ENCODE data around the gene FMNL1.
"Not testable (repeated sequence)": the region's sequence is repeated elsewhere in the genome, so short reads cannot be mapped to it uniquely, and the experiment has no call there.

FMNL1 gene

DNA sequence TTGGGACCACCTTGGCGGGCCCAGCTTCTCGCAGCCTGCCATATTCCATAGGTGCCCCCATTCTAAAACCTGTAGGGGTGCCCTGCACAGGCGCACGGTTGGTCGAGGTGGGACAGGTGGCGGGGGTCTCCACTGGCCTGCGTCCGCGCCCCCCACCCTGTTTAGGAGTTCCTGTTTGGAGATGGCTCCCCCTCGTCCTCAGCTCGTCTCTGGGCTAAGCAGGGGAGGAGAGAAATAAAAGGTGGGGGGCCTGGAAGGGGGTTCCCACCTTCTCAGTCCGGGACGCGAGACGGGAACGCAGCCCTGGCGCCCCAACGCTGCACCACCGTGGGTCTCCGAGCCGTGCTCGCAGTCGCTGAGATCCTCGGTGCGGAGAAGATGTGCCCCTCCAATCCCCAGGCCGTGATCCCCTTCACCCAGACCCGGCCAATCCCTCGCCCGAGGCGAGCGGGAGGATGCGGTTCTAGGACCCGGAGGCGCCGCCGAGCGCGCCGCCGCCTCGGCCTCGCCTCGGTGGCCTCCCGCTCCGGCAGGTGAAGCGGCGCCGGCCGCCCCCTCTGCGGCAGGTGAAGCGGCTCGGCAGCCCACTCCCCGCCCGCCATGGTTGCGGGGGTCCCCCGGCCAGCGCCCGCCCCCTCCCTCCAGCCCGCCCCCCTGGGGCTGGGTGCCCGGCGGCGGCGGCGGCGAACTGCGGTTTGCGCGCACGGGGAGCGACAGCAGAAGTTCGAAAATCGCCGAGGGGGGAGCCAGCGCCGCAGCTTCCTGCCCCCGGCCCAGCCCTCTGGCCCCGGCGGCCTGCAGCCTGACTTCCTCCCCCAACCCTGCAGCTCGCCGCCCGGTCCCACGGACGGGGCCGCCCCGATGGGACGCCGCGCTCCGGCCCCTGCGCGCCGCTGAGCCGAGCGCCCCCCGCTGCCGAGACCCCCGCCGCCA, at the start of gene FMNL1:
FMNL1 (plus strand) TSS at position 805 of the 933 bp plus-strand sequence. CDS start 240 bp downstream, outside the sequence.
- DNase-seq: peak; percentile 69

GRCh38 chr17:45172232-45172540, 49.5 kb upstream of the FMNL1 start:
- DNase-seq: no peak

DNA sequence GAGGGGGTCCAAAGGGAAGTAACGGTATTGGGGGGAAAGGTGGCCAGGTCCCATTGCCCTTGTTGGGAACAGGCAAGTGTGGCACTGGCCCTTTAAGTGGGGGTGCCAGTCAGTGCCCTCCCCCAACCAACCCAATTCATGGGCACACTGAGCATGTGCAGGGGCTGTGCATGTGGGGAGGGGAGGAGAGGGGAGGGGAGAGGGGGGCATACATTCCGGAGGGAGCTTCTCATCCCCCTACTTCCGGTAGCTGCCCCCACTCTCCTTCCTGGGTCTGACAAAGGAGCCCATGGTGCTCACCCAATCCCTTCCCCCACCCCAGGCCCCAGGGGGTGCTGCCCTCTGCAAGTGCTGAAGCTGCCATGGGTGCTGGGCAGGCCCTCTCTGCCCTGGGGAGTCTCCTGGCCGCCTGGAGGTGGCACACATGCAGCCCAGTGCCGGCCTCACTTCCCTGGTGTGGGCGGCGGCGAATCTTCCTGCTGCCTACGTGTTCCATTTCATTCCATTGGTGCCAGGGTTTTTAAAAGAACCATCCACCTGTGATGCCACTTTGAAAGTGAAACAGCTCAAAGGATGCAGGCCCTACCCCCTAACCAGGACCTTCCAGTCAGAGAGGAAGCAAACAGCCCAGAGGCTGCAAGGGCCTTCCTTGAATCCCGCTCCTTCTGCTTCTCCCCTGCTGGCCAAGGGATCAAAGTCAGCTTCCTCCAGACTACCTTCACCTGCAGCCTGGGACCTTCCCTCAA, 49.0 kb upstream of the FMNL1 start:
- DNase-seq: peak; percentile 53

GRCh38 chr17:45175759-45176115, 45.9 kb upstream of the FMNL1 start:
- no peak for DNase-seq

- no peak for DNase-seq
These were observed 44.1 kb upstream of the FMNL1 start for GRCh38 chr17:45177563-45177962.

DNA sequence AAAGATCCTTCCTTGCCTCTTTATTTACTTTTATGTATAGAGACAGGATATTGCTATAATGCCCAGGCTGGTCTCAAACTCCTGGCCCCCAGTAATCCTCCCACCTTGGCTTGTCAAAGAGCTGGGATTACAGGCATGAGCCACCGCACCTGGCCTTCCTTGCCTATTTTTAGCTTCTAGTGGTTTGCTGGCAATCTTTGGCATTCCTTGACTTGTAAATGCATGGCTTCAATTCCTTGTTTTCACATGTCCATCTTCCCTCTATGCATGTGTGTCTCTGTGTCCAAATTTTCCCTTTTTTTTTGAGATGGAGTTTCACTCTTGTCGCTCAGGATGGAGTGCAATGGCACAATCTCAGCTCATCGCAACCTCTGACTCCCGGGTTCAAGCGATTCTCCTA, 37.5 kb upstream of the FMNL1 start:
- DNase-seq: no peak

DNA sequence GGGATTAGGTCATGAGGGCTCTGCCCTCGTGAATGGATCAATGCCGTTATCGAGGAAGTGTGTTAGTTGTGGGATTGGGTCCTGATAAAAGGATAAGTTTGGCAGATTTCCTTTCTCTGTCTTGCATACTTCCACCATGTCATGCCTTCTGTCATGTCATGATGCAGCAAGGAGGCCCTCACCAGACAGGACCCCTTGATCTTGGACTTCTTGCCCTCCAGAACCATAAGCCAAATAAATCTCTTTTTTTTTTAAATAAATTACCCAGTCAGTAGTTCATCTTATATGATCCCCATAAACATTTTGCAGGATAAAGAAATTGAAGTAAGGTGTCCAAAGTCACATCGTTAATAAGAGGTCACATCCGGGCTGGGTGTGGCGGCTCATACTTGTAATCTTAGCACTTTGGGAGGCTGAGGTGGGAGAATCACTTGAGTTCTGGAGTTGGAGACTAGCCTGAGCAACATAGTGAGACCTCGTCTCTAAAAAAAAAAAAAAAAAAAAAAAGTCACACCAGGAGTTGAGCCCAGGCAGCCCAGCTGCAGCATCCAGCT, 34.8 kb upstream of the FMNL1 start:
- DNase-seq: no peak

DNA sequence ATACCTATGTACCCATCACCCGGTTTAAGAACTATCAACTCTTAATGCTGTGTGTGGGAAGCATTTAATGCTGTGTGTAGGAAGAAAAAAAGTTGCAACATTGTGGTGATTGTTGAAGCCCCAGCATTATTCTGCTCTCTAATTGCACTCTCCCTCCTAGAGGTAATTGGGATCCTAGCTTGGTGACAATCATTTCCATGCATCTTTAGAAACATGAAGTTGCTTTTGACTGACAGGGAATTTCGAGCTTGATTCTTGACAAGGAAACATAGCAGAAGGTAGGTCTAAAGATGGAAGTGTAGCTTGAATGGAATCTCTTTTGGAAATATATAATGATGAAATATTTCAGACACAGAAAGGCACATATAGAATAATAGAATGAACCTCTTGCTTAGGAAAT, 32.7 kb upstream of the FMNL1 start:
- no peak for DNase-seq

- no peak for DNase-seq
These were observed 31.0 kb upstream of the FMNL1 start for GRCh38 chr17:45190503-45191255.

GRCh38 chr17:45195424-45195823, 26.3 kb upstream of the FMNL1 start:
- DNase-seq: no peak

- no peak for DNase-seq
These were observed 24.6 kb upstream of the FMNL1 start for GRCh38 chr17:45197108-45197507.

DNA sequence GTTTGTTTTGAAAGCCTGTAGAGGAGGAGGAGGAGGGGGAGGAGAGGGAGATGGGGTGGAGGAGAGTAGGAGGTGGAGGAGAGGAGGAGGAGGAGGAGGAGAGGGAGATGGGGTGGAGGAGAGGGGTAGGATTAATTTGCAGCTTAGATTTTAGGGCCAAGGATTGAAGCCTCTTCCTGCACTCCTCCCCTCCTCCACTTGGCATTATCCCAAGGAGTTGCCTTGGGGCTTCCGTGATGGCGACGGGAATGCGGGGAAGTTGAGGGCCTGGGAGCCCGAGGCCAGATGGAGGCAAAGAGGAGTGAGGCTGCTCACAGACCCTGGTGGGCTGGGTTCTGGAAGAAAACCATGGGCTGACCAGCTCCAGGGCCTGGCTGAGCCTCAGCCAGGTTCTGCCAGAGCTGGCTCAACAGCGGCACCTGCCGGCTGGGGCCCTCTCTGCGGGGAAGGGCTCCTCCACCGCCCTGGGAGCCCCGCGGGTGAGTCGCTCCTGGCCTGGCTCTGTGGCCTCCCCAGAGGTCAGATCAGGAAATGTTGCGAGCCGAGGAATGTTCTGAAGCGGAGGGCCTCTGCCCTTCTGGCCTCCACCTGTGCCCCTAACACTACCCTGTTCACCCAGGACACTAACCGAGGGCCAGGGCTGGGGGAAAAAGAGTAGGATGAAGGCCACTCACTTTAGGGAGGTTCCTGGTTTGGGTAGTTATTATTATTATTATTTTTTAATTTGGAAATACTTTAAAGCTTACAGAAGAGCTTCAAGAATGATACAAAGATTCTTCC, 23.9 kb upstream of the FMNL1 start:
- peak; percentile 91 for DNase-seq

- DNase-seq: no peak
These were observed 21.0 kb upstream of the FMNL1 start for GRCh38 chr17:45200701-45201100.

- no peak for DNase-seq
These were observed 20.2 kb upstream of the FMNL1 start for GRCh38 chr17:45201457-45201856.

DNA sequence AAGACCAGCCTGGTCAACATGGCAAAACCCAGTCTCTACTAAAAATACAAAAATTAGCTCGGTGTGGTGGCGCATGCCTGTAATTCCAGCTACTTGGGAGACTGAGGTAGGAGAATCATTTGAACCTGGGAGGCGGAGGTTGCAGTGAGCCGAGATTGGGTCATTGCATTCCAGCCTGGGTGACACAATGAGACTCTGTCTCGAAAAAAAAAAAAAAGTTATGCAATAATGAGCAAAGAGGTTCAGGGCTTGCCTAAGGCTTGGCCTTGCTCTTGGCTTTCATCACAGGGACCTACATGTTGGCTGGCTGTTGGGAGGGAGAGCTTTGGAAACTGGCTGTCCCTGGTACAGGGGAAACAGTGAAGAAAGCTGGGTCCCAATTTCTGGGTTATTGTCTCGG, 19.8 kb upstream of the FMNL1 start:
- DNase-seq: not testable (repeated sequence)

DNA sequence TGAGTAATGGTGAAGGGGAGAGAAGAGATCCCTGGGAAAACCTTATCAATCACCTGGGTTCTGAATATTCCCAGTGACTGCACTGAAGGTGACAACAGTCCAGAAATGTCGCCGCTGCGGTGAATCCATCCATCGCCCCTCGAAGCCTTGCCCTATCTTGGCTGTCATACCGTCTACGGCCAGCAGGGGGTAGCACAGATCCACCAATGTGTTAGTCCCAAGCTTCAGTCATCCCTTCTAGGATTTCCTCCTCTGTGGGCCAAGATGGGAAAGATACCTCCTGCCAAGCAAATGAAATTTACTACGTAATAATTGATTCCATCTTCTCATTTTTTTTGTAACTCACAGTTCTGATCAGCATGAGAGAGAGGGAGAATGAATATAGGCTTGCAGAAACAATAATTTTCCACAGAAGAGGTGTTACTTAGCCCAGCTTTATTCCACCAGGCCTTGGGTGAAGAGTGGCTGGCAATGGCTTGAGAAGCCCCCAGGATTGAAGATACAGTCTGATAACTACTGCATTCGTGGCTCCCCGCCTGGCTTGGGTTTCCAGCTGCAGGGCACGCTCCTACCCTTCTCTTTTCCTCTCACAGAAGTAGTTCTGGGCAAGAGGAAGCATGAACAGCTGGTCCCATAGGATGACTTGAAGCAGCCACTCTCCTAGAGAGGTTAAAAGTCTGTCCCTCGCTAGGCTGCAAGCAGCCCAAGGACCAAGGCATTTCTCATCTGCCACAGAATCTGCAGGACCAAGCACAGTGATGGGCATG, 2.6 kb upstream of the FMNL1 start:
- peak; percentile 91 for DNase-seq

- DNase-seq: no peak
These were observed 1.6 kb upstream of the FMNL1 start for GRCh38 chr17:45220079-45220478.

DNA sequence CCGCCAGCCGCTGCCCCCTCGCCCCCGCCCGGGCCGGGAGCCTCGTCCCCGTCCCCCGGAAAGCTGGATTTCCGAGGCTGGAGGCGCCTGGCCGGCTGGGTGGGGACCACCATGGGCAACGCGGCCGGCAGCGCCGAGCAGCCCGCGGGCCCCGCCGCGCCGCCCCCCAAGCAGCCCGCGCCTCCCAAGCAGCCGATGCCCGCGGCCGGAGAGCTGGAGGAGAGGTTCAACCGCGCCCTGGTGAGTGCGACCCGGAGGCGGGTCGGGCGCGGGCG, 266 bp downstream of the FMNL1 start:
- no peak for DNase-seq

- DNase-seq: peak; percentile 68
These were observed 757 bp downstream of the FMNL1 start for GRCh38 chr17:45222289-45222995.

GRCh38 chr17:45222996-45223538, 1.4 kb downstream of the FMNL1 start:
- DNase-seq: no peak
